HG03103 (cell line): ENCODE measurements around the gene TMC8.

Experiments used
- ATAC-seq: cut with Tn5 transposase; IDR thresholded peaks from one replicate; pipeline ENCODE4 v1.9.1; 2021; ENCODE audit warnings: low read depth; ENCODE audit not compliant: unreplicated experiment

TMC8 gene

GRCh38 chr17:78122216-78122930 is 8.2 kb upstream of the TMC8 start:
- ATAC-seq, result no peak

DNA sequence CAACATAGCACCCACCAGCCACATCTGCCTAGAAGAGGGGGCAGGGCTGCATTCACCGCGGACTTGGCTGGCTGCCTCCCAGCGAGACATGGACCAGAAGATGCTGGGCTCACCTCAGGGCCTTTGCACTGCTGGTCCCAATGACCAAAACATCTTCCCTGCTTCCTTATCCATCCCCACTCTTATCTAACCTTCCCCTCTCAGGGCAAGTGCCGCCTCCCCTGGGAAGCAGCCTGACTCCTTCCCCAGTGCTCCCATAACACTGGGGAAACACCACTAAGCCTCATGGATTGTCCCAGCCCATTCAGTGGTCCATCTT is 7.7 kb upstream of the TMC8 start:
- ATAC-seq, result no peak

DNA sequence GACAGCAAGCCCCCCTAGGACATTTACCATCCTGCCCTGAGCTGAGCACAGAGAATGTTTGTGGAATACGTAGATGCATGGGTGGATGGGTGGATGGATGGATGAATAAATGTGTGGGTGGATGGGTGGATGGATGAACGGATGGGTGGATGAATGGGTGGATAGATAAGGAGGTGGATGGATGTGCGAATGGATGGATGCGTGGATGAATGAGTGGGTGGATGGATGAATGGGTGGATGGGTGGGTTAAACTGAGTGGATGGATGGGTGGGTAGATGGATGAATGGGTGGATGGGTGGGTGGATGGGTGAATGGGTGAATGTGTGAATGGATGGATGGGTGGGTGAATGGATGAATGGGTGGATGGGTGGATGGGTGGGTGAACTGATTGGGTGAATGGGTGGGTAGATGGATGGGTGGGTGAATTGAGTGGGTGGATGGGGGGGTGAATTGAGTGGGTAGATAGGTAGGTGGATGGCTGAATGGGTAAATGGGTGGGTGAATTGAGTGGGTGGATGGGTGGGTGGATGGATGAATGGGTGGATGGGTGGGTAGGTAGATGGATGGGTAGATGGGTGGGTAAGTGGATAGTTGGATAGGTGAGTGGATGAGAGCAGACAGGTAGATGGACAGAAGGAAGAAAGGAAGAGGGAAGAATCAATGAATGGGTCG is 7.2 kb upstream of the TMC8 start:
- ATAC-seq, result no peak

GRCh38 chr17:78124081-78124835 is 6.3 kb upstream of the TMC8 start:
- no peak for ATAC-seq

DNA sequence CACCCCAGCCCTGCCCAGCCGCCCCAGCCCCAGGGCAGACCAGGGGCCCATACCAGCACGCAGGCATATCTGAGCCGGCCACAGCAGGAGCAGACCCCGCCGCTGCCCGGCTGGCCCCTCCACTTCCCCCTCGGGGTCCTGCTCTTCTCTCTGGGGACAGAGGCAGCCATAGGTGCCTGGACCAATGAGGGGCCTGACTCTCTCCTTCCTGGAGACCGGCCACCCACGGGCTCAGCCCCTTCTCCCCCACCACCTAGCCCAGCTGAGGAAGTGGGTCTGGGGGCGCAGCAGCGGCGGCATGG is 5.8 kb upstream of the TMC8 start:
- ATAC-seq, result no peak

DNA sequence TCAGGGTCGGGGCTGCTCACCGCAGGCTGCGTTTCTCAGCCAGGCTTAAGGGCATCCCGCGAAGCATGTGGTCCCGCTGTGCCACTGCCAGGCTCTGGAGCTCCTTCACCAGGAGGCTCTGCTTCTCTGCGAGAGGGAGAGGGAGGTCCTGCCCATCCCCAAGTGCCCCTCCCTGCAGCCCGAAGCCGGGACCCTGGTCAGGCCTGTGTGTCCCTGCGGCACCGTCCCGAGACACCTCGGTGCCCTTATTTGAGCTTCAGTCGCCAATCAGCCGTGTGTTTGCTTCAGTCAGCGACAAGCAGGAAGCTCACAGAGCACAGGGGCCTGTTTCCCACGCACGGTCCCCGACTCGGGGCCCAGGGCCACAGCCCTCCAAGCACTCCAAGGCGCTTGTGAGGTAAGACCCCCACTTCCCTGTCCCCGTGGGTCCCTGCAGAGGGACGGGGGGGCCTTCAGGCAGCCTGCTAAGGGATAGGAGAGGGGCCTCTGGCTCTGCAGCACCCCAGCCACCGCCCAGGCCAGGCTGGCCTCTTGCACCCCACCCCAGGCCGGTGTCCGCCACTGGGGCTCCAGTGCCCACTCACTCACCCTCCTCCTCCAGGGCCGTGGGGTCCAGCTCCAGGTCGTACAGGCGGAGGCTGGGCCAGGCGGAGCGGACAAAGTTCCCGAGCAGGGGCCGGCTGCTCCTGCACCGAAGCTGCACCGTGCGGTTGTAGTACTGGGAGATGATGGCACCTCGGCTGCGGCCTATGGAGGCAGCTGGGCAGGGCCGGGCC is 5.2 kb upstream of the TMC8 start:
- no peak for ATAC-seq

DNA sequence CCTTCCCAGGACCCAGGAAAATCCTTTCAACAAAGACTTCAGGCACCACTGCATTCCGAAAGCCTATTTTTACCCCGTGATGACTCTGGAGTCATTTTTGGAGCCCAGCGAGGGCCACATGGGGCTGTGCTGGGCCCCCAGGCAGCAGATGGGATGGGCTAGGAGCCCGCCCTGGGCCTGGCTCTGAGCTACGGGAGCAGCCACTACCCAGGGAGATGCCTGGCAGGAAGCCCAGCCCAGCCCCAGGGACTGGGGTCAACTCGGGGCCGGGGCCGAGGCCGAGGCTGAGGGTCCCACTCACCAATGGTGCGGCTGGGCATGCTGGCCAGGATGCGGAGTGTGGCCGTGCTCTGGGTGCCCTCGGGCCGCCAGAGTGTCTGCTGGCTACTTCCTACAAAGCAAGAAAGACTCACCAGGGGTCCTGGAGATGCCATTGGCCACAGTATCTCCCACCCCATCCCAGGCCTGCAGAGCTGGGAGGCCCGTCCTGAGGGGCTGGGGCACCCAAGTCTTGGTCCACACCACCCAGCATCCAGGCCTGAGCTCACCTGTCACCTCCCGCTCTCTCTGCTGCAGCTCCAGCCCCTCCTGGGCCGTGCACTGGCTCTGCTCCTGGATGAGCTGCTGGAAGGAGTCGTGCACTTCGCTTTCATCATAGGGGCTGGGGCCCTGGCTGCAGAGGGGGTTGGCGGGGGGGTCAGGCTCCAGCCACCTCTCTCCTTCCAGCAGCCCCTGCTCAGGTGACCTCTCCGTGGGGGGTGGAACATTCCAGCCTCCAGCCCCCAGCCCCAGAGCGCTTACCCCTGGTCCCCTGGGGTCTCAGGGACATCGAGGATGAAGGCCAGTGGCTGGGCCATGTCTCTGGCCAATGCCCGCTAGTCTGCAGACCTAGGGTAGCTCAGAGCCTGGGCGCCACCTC is 4.3 kb upstream of the TMC8 start:
- ATAC-seq, result no peak

DNA sequence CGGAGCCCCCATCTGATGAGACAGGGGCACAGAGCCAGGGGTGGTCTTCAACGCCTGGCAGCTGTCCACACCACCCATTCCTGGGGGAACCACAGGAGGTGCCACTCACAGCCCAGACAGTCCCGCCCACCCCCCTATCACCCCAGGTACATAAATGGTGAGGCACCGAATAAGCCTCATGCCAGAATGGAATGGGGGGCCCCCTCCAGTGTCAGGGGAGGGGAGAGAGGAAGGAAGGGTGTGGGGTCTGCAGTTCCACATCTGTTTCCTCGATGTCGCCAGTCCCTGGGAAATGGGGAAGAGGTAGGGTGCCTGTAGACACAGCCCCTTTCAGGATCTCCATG is 3.7 kb upstream of the TMC8 start:
- no peak for ATAC-seq

DNA sequence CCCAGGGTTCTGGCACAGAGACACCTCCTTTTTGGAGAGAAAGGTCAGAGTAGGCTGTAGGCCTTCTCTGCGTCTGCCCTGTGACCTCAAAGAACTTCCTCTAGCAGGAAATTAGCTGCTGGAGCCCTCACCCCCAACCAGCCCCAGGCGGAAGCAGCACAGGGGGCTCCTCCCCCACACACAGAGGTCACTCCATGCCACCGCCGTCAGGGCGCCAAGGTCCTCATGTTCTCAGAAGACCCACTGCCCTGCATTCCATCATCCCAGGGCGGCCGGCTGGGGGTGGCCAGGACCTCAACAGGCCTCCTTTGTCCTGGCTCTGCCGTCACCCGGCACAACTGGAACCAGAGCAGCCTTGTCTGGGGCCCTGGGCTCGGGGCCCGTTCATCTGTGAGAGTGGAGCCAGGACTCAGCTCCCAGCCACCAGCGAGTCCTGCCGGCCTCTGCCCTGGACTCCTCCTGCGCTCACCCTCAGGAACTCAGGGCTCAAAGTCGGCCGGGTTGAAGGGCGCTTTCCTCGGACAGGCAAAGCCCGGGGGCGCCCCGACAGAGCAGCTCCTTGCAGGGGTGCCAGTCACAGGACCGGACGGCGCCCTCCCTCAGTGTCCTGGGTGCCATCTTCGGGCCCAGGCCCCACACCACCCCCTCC is 3.2 kb upstream of the TMC8 start:
- ATAC-seq, result no peak

- no peak for ATAC-seq
Observed at GRCh38 chr17:78127888-78128550, 2.6 kb upstream of the TMC8 start.

DNA sequence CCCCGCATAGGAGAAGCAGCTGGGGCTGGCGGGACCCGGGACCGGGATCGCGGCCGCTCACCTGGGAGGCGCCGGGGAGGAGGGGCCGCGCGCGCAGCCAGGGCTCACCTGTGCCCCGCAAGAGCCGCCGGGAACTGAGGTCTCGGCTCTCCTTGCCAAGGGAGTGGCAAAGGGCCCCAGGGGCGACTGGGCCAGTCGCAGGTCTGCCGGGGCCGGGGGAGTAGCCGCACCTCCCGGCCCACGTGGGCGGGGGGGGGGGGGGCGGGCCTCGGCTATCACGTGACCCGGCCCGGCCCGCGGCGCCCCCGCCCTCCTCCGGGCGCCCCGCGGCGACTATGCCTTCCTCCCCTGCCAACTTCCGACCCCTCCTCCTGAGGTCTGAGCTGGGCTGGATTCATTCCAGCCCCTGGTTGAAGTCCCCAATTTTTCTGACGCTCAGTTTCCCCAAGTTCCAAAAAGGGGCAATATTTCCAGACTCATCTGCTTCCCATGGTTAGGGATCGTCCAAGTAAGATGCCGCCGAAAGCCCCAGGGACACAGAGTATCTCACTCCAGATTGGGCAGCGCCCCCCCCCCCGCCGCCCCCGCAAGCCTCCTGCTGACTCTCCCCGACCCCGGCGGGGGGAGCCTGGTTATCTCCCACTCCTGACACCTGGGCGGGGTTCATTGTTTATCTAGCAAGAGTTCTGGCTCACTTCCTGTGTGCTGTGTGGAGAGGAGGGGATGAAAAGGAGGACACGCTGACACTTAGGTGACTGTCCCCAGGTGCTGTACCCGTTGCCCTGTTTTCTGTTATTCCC is 1.8 kb upstream of the TMC8 start, which contains the start of gene TMC6:
Gene TMC6, minus strand, starts transcription at position 205 of the 800 bp plus-strand sequence. CDS start 1,923 bp downstream, outside the sequence.
- no peak for ATAC-seq

- no peak for ATAC-seq
Observed at GRCh38 chr17:78129351-78130089, 1.1 kb upstream of the TMC8 start.

- ATAC-seq, result no peak
Observed at GRCh38 chr17:78130090-78130436, 508 bp upstream of the TMC8 start.

DNA sequence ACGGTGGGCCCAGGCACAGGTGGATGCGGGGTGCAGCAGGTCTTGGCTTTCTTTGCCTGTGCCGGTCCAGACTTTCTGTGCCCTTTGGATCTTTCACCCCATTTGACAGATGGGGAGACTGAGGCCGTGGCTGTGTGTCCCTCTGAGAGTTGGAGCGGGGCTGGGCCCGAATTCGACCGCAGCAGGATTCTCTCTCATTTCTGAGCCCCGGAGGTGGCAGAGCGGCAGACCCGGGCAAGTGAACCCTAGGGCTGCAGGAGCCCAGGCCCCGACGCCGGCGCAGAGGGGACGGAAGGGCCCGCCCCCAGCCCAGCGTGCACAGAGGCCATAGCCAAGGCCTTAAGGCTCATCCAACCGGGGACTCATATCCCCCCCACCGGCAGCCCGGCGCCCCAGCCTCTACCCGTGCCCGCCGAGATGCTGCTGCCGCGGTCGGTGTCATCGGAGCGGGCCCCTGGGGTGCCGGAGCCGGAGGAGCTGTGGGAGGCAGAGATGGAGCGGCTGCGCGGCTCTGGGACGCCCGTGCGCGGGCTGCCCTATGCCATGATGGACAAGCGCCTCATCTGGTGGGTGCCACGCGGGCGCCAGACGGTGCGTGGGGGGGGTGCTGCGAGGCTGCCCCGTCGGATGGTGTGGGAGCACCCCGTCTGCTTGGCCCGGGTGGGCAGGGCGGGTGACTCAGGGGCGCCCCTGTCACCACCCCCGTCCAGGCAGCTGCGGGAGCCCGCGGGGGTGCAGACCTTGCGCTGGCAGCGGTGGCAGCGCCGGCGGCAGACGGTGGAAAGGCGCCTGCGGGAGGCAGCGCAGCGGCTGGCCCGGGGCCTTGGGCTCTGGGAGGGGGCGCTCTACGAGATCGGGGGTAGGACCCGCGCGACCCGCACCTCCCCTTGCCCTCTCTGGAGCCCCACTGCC is 857 bp downstream of the TMC8 start:
- no peak for ATAC-seq

DNA sequence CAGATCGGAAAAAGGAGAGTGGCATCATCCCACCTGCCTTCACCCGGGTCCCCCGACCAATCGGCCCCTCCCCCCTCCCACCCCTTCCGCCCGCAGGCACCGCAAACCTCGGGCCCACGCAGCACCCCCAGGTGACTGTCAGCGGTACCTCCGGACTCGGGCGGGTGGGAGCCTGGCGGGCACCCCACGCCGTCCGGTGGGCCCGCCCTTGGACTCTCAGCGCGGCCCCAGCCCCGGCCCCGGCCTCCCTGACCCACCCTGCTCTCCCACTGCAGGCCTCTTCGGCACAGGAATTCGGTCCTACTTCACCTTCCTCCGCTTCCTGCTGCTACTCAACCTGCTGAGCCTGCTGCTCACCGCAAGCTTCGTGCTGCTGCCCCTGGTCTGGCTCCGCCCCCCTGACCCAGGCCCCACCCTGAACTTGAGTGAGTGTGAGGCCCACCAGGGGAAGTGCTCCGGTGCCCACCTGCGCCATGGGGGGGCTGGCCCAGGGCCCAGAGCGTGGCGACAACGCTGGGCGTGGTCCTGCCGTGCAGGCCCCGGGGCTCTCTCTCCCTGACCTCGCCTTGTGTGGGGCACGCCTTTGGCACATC is 1.6 kb downstream of the TMC8 start:
- no peak for ATAC-seq

DNA sequence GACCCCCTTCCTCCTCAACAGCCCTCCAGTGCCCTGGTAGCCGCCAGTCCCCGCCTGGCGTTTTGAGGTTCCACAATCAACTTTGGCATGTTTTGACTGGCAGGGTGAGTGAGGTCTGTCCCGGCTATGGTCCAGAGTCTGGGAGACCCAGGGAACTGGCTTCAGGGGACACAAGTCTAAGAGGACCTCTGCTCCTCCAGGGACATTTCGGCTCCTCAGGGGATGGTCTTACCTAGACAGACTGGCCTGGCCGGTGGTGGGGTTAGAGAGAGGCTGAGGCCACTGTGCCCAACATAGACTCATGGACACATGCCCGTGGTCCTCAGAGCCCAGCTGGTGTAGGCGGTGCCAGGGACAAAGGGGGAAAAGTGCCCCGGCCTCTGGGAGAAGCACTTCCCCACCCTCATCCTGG is 2.2 kb downstream of the TMC8 start:
- no peak for ATAC-seq
